Prostate gland (tissue), 2 donors: ENCODE results near the gene DDX5. TPM values are rescaled to one million over a fixed set of nuclear protein-coding genes. Genes with fewer than 3 reads are reported as not detected.

Experiments used
- DNase-seq: peaks from one replicate; pipeline ENCODE4 v3.0.0-alpha.2; 2019; ENCODE audit warnings: low spot score
- H3K27ac ChIP-seq, 2 donors: fragments of 200-600 bp; sonication (generic); 2 replicates each; pipeline ENCODE4 v1.5.1; 2017 to 2019
- H3K27me3 ChIP-seq: fragments of 200-600 bp; sonication (generic); replicated peaks from 2 replicates; pipeline ENCODE4 v1.5.1; 2019; ENCODE audit not compliant: insufficient read depth
- H3K36me3 ChIP-seq, 2 donors: fragments of 200-600 bp; sonication (generic); 1 replicate in 1 of 2; 2 replicates in 1 of 2; pipeline versions ENCODE4 v1.5.1 to v1.8.1; 2017 to 2019
- H3K4me1 ChIP-seq: fragments of 200-600 bp; sonication (generic); replicated peaks from 2 replicates; pipeline ENCODE4 v1.5.1; 2019
- H3K4me3 ChIP-seq, 2 donors: fragments of 200-600 bp; sonication (generic); 2 replicates each; pipeline ENCODE4 v1.5.1; 2017 to 2019
- H3K9me3 ChIP-seq: fragments of 200-600 bp; sonication (generic); 2 replicates; pipeline ENCODE4 v1.5.1; 2017
- POLR2A ChIP-seq: fragments of 450-650 bp; IDR thresholded peaks from one replicate; pipeline ENCODE4 v1.6.1; 2016; ENCODE audit warnings: antibody characterized with exemption, mild to moderate bottlenecking
- POLR2AphosphoS5 ChIP-seq: sonication (generic); formaldehyde crosslinking; IDR thresholded peaks from one replicate; pipeline ENCODE4 v1.6.1; 2017; ENCODE audit warnings: antibody characterized with exemption
- WGBS: methylation state at CpG from one replicate; pipeline ENCODE4 v1.1.5; 2018; 5-methylcytosine and 5-hydroxymethylcytosine counted together
- intact Hi-C: fragments of 100-400 bp; cut with DNase I; formaldehyde crosslinking; loops from one replicate; pipeline ENCODE4 v1.14.2; 2022
- total RNA-seq, 2 donors: library from RNA; depleted of rRNA; stranded (reverse); fragments of >200 nt; gene quantifications; one replicate each; pipeline ENCODE4 v1.1.0, GENCODE V29; 2016
- TF ChIP-seq, protein P1 (sequence below), 4 experiments: fragments of 200-600 bp in 2 of 4; fragments of 450-650 bp in 2 of 4; sonication (generic) in 2 of 4; IDR thresholded peaks; 1 replicate in 3 of 4; 2 replicates in 1 of 4; pipeline ENCODE4 v1.5.1; 2016 to 2019; ENCODE audit warnings: antibody characterized with exemption in 4 of 4, mild to moderate bottlenecking in 2 of 4, moderate library complexity in 2 of 4

The DDX5 gene
- total RNA-seq, 2 donors from 2014 or later = 1,009 to 1,102 TPM

DNA sequence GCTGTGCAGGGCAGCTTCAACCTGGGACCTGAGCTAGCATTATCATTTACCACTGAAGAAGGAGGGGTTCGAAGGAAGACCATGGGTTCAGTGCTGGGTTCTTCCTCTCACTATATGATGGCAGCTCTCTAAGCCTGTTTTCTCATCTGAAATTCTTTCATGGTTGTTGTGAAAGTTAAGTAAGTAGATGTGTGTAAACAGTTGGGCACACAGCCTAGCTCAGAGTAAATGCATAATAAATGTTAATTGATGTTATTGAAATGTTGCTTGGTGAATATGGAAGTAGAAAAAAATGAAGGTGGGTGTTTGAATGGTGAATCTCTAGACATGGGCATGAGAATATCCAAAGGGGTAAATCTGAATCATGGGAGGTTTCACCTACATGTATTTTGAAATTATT lies 9.7 kb upstream of the DDX5 start:
- TF ChIP-seq, protein P1, sequence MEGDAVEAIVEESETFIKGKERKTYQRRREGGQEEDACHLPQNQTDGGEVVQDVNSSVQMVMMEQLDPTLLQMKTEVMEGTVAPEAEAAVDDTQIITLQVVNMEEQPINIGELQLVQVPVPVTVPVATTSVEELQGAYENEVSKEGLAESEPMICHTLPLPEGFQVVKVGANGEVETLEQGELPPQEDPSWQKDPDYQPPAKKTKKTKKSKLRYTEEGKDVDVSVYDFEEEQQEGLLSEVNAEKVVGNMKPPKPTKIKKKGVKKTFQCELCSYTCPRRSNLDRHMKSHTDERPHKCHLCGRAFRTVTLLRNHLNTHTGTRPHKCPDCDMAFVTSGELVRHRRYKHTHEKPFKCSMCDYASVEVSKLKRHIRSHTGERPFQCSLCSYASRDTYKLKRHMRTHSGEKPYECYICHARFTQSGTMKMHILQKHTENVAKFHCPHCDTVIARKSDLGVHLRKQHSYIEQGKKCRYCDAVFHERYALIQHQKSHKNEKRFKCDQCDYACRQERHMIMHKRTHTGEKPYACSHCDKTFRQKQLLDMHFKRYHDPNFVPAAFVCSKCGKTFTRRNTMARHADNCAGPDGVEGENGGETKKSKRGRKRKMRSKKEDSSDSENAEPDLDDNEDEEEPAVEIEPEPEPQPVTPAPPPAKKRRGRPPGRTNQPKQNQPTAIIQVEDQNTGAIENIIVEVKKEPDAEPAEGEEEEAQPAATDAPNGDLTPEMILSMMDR (IDR thresholded peaks at IDR 0.05) = no peak
- TF ChIP-seq POLR2A = no peak
- no peak for TF ChIP-seq POLR2AphosphoS5
- WGBS = 96% methylated on average over 1 of the region's 1 CpG
- Histone ChIP-seq H3K4me1 (no peaks in the 10 kb centered on the region), H3K27me3 (no peaks in the 10 kb centered on the region), H3K27ac (no peak overlapping the region), H3K36me3 (no peaks in the 10 kb centered on the region), H3K9me3 (no peaks in the 10 kb centered on the region), H3K4me3 (no peak overlapping the region)
- intact Hi-C loops = no loop called here
- no peak for DNase-seq

DNA sequence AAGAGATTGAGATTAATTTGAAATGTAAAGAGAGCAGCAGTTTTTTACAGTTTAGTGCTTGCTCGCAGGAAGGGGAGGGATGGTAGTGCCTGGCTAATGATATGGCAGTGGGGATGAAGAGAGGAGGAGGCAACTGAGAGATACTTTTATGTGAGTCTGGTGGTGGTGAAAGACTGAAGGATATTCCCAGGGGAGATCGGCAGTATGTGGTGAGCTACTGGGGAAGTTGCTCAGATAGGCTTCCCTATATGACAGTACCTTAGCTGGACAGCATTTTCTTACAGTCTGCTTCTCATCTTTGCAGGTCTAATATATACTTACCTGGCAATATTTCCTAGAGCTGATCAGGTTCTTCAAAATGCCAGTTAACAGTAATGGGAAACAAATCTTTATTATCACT lies 9.3 kb upstream of the DDX5 start:
- Histone ChIP-seq H3K27ac (no peak overlapping the region), H3K9me3 (no peaks in the 10 kb centered on the region), H3K36me3 (no peaks in the 10 kb centered on the region), H3K27me3 (no peaks in the 10 kb centered on the region), H3K4me3 (no peak overlapping the region), H3K4me1 (no peaks in the 10 kb centered on the region)
- intact Hi-C loops = no loop called here
- DNase-seq = no peak
- 76% methylated on average over 2 of the region's 2 CpGs for WGBS
- TF ChIP-seq, protein P1 (IDR thresholded peaks at IDR 0.05) = no peak
- TF ChIP-seq POLR2A = no peak
- TF ChIP-seq POLR2AphosphoS5 = no peak

DNA sequence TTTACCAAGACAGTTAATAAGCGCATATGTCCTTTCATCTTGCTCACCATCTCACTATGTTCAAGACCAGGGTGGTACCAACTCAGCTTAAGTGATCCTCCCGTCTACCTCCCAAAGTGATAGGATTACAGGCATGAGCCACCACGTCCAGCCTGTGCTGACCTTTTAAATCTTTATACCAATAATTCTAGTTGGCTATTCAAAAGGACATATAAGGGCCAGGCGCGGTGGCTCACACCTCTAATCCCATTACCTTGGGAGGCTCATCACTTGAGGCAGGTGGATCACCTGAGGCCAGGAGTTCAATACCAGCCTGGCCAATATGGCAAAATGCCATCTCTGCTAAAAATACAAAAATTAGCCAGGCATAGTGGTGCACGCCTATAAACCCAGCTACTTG lies 3.1 kb upstream of the DDX5 start:
- TF ChIP-seq POLR2AphosphoS5 = no peak
- TF ChIP-seq, protein P1 (IDR thresholded peaks at IDR 0.05) = no peak
- no peak for TF ChIP-seq POLR2A

DNA sequence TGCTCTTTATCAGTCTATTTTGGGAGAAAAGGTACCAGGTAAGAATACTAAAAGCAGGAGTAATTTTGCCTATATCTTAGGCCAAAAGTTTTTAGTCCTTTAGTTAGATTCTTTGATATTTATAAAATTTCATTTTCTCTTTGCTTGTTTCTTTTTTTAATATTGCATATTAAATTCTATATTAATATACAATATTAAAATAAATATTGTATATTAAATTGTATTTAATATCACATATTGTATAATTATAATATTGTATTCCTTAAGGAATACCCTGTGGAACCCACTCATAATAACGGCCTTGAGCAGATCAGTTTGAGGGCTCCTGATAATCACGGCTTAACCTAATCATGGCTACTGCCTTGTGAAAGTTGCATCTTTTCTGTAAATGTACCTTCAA lies 2.6 kb upstream of the DDX5 start:
- 84% methylated on average over 2 of the region's 2 CpGs for WGBS
- no peaks in the 10 kb centered on the region for H3K9me3 ChIP-seq
- no peak for DNase-seq
- TF ChIP-seq POLR2AphosphoS5 = no peak
- peaks cover 0 to under 1% of the 10 kb centered on the region in 2 donors for H3K36me3 ChIP-seq
- H3K4me1 ChIP-seq = peaks cover 7% of the 10 kb centered on the region
- intact Hi-C loops = loop anchor here (10.0 kb wide), 1 partner anchor 184 kb away; no protein-coding TSS in a partner anchor
- no peak overlapping the region for H3K27ac ChIP-seq
- peak overlapping the region in 1 of 2 donors; percentile 94 for H3K4me3 ChIP-seq
- no peaks in the 10 kb centered on the region for H3K27me3 ChIP-seq

More for the DNA sequence above, 3.1 kb upstream of the DDX5 start:
- Histone ChIP-seq H3K36me3 (no peaks in the 10 kb centered on the region), H3K27me3 (no peaks in the 10 kb centered on the region), H3K9me3 (no peaks in the 10 kb centered on the region), H3K4me3 (no peak overlapping the region), H3K27ac (no peak overlapping the region), H3K4me1 (peaks cover 3% of the 10 kb centered on the region)
- intact Hi-C loops = loop anchor here (10.0 kb wide), 1 partner anchor 184 kb away; no protein-coding TSS in a partner anchor
- WGBS = 86% methylated on average over 6 of the region's 6 CpGs
- DNase-seq = no peak

DNA sequence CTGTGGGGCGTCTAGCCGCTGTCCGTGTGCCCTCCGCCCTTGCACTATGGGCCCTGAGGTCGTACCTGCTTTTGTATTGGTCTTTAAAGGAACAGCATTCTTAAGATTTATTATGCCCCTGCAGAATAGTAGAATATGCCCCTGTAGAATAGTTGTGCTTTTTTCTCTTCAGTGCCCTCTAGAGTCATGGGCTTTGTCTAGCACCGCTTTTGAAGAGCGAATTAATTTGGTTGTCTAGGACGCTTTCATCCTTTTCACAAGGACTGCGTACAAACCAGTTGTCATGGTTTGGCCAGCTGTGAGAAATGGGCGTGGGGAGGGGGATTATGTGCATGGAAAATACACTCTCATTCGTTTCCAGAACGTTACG lies 1.3 kb upstream of the DDX5 start:
- TF ChIP-seq POLR2AphosphoS5 (no peak), POLR2A (no peak)
- TF ChIP-seq, protein P1 (IDR thresholded peaks at IDR 0.05) = peak in 2 of 4 experiments; percentile 32 to 42
- 1% methylated on average over 13 of the region's 13 CpGs for WGBS
- peak overlapping the region; percentile 99 for H3K27ac ChIP-seq
- peak; percentile 15 for DNase-seq
- peak overlapping the region; percentile 94 to 98 for H3K4me3 ChIP-seq
- intact Hi-C loops = loop anchor here (10.0 kb wide), 1 partner anchor 183 kb away; no protein-coding TSS in a partner anchor
- peaks cover 7% of the 10 kb centered on the region for H3K4me1 ChIP-seq
- H3K9me3 ChIP-seq = no peaks in the 10 kb centered on the region
- no peaks in the 10 kb centered on the region for H3K27me3 ChIP-seq
- peaks cover 4 to 10% of the 10 kb centered on the region in 2 donors for H3K36me3 ChIP-seq
